Uterus (tissue), 2 donors: ENCODE measurements around the gene AP3B1.

Source experiments
- POLR2A ChIP-seq, 2 donors: fragments of 450-650 bp; IDR thresholded peaks; one replicate each; pipeline ENCODE4 v1.6.1; 2016; ENCODE audit warnings: antibody characterized with exemption in 2 of 2, mild to moderate bottlenecking in 1 of 2, moderate library complexity in 1 of 2
- TF ChIP-seq, protein P1 (sequence below), 4 experiments: fragments of 200-600 bp in 2 of 4; fragments of 450-650 bp in 2 of 4; sonication (generic) in 2 of 4; IDR thresholded peaks; one replicate each; pipeline ENCODE4 v1.5.1; 2016 to 2019; ENCODE audit warnings: antibody characterized with exemption in 4 of 4, mild to moderate bottlenecking in 2 of 4, moderate library complexity in 1 of 4

DNA sequence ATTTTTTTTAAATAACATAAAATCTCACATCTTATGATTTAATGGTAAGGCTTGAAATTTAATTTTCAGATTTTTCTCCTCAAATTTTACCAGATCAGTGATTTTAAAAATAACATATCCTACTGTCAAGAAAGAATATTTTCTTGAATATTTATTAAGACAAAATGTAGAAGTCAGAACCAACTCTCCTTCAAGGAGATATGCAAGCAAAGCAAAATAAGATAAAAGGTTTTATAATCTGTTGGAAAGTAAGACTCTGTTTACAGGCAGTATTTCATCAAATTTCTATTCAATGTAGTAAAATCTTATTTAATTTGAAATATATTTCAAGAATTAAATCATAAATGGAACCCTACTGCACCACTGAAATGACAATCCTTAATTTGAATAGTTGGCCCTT lies 7.3 kb downstream of the AP3B1 start:
- TF ChIP-seq, protein P1, sequence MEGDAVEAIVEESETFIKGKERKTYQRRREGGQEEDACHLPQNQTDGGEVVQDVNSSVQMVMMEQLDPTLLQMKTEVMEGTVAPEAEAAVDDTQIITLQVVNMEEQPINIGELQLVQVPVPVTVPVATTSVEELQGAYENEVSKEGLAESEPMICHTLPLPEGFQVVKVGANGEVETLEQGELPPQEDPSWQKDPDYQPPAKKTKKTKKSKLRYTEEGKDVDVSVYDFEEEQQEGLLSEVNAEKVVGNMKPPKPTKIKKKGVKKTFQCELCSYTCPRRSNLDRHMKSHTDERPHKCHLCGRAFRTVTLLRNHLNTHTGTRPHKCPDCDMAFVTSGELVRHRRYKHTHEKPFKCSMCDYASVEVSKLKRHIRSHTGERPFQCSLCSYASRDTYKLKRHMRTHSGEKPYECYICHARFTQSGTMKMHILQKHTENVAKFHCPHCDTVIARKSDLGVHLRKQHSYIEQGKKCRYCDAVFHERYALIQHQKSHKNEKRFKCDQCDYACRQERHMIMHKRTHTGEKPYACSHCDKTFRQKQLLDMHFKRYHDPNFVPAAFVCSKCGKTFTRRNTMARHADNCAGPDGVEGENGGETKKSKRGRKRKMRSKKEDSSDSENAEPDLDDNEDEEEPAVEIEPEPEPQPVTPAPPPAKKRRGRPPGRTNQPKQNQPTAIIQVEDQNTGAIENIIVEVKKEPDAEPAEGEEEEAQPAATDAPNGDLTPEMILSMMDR (IDR thresholded peaks at IDR 0.05): no peak
- TF ChIP-seq POLR2A (IDR thresholded peaks at IDR 0.05): no peak
